ENCODE data around the gene CTNS. TPM values are rescaled to one million over a fixed set of nuclear protein-coding genes. Genes with fewer than 3 reads are reported as not detected.

The CTNS gene
- total RNA-seq, 1 experiment from 2014 or later = 21.1 TPM

DNA sequence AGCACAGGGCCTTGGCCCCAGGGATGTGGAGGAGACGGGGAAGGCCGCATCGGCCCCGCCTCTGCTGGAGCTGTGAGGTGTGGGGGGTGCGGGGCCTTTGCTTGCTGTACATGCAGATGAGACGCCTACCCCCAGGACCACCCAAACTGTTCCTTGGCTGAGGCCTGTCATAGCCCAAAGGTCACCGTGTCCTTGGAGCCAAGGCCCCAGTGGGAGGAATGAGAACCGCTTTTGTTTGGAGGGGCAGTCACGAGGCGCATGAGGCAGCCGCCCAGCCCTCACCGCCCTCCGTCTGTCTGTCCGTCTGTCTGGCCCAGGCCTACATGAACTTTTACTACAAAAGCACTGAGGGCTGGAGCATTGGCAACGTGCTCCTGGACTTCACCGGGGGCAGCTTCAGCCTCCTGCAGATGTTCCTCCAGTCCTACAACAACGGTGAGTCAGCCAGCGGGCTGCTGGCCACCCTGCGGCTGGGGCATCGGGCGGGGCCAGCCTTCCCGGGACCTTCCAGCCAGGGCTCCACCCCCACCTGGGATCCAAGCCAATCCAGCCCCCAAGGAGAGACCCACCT is 23.1 kb downstream of the CTNS start:
- H3K27ac ChIP-seq (ENCODE audit: low read length) = no peak overlapping the region
- no peaks in the 10 kb centered on the region for H3K4me1 ChIP-seq (ENCODE audit: low read length)
- H3K4me2 ChIP-seq (ENCODE audit: low read depth, low read length, poor library complexity, severe bottlenecking) = no peak overlapping the region
- H2AFZ ChIP-seq (ENCODE audit: low read length) = no peak overlapping the region
- H3K4me3 ChIP-seq (ENCODE audit: low read length) = no peak overlapping the region
- no peaks in the 10 kb centered on the region for H4K20me1 ChIP-seq (ENCODE audit: insufficient read depth, low read depth, low read length)
- H3K9me2 ChIP-seq (replicated peaks; ENCODE audit: insufficient read depth, low read length) = no peaks in the 10 kb centered on the region
- H3K9ac ChIP-seq (ENCODE audit: low read length) = no peak overlapping the region
- no peaks in the 10 kb centered on the region for H3K79me2 ChIP-seq (ENCODE audit: low read length)
- H3K27me3 ChIP-seq (ENCODE audit: low read length) = no peaks in the 10 kb centered on the region
- no peaks in the 10 kb centered on the region for H3K9me3 ChIP-seq (ENCODE audit: low read length)
- H3K36me3 ChIP-seq (ENCODE audit: insufficient read depth, low read length) = no peaks in the 10 kb centered on the region
- no peak for DNase-seq

- no peak overlapping the region for H3K4me2 ChIP-seq (ENCODE audit: low read depth, low read length, poor library complexity, severe bottlenecking)
- no peaks in the 10 kb centered on the region for H3K9me2 ChIP-seq (replicated peaks; ENCODE audit: insufficient read depth, low read length)
- no peaks in the 10 kb centered on the region for H4K20me1 ChIP-seq (ENCODE audit: insufficient read depth, low read depth, low read length)
- no peak overlapping the region for H2AFZ ChIP-seq (ENCODE audit: low read length)
- H3K36me3 ChIP-seq (ENCODE audit: insufficient read depth, low read length) = no peaks in the 10 kb centered on the region
- H3K9me3 ChIP-seq (ENCODE audit: low read length) = no peaks in the 10 kb centered on the region
- H3K27ac ChIP-seq (ENCODE audit: low read length) = no peak overlapping the region
- no peaks in the 10 kb centered on the region for H3K79me2 ChIP-seq (ENCODE audit: low read length)
- DNase-seq = no peak
- no peak overlapping the region for H3K9ac ChIP-seq (ENCODE audit: low read length)
- no peaks in the 10 kb centered on the region for H3K4me1 ChIP-seq (ENCODE audit: low read length)
- H3K27me3 ChIP-seq (ENCODE audit: low read length) = no peaks in the 10 kb centered on the region
- H3K4me3 ChIP-seq (ENCODE audit: low read length) = no peak overlapping the region
These were observed 23.8 kb downstream of the CTNS start for GRCh38 chr17:3660311-3660891.

GRCh38 chr17:3663102-3664011 is 26.8 kb downstream of the CTNS start:
- no peaks in the 10 kb centered on the region for H3K27me3 ChIP-seq (ENCODE audit: low read length)
- DNase-seq = no peak
- H3K4me1 ChIP-seq (ENCODE audit: low read length) = peaks cover 8% of the 10 kb centered on the region
- H4K20me1 ChIP-seq (ENCODE audit: insufficient read depth, low read depth, low read length) = no peaks in the 10 kb centered on the region
- H3K9me3 ChIP-seq (ENCODE audit: low read length) = no peaks in the 10 kb centered on the region
- H3K79me2 ChIP-seq (ENCODE audit: low read length) = peaks cover 9% of the 10 kb centered on the region
- H3K4me2 ChIP-seq (ENCODE audit: low read depth, low read length, poor library complexity, severe bottlenecking) = no peak overlapping the region
- H3K9me2 ChIP-seq (replicated peaks; ENCODE audit: insufficient read depth, low read length) = no peaks in the 10 kb centered on the region
- H3K36me3 ChIP-seq (ENCODE audit: insufficient read depth, low read length) = no peaks in the 10 kb centered on the region
- H2AFZ ChIP-seq (ENCODE audit: low read length) = no peak overlapping the region
- no peak overlapping the region for H3K4me3 ChIP-seq (ENCODE audit: low read length)
- H3K9ac ChIP-seq (ENCODE audit: low read length) = no peak overlapping the region
- H3K27ac ChIP-seq (ENCODE audit: low read length) = no peak overlapping the region

DNA sequence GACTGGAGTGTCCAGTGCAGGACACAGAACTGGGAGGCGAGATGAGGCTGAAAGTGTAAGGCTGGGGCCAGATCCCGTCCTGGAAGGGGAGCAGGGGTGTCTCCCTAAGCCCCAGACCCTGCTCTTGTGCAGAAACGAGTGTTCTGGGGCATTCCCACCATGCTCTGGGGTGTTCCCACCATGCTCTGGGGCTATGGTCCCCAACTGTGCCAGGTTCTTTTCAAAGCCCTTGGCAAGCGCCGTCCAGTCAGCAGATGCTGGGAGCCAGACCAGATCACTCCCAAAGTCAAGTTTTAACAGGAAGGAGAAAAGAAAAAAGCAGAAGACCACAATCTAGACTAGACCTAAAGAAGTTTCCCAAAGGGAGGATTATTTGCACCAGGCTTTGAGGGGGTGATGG is 29.3 kb downstream of the CTNS start:
- no peak for DNase-seq
- no peak overlapping the region for H3K27ac ChIP-seq (ENCODE audit: low read length)
- H3K36me3 ChIP-seq (ENCODE audit: insufficient read depth, low read length) = no peaks in the 10 kb centered on the region
- no peaks in the 10 kb centered on the region for H3K9me3 ChIP-seq (ENCODE audit: low read length)
- H4K20me1 ChIP-seq (ENCODE audit: insufficient read depth, low read depth, low read length) = no peaks in the 10 kb centered on the region; the same call in 1 of the 2 replicates
- peaks cover 22% of the 10 kb centered on the region for H3K4me1 ChIP-seq (ENCODE audit: low read length)
- no peak overlapping the region for H3K9ac ChIP-seq (ENCODE audit: low read length)
- no peaks in the 10 kb centered on the region for H3K9me2 ChIP-seq (replicated peaks; ENCODE audit: insufficient read depth, low read length)
- H3K4me2 ChIP-seq (ENCODE audit: low read depth, low read length, poor library complexity, severe bottlenecking) = no peak overlapping the region
- H3K27me3 ChIP-seq (ENCODE audit: low read length) = no peaks in the 10 kb centered on the region
- H3K79me2 ChIP-seq (ENCODE audit: low read length) = peaks cover 30% of the 10 kb centered on the region
- H3K4me3 ChIP-seq (ENCODE audit: low read length) = no peak overlapping the region
- H2AFZ ChIP-seq (ENCODE audit: low read length) = no peak overlapping the region

GRCh38 chr17:3666516-3666915 is 30.0 kb downstream of the CTNS start:
- Histone ChIP-seq H3K4me2 (ENCODE audit: low read depth, low read length, poor library complexity, severe bottlenecking) (no peak overlapping the region), H3K79me2 (ENCODE audit: low read length) (peaks cover 34% of the 10 kb centered on the region), H3K9ac (ENCODE audit: low read length) (no peak overlapping the region)

GRCh38 chr17:3667366-3668278 is 31.1 kb downstream of the CTNS start:
- Histone ChIP-seq H3K9ac (ENCODE audit: low read length) (peak overlapping the region; percentile 90), H4K20me1 (ENCODE audit: insufficient read depth, low read depth, low read length) (no peaks in the 10 kb centered on the region; the same call in 1 of the 2 replicates), H3K9me2 (replicated peaks; ENCODE audit: insufficient read depth, low read length) (no peaks in the 10 kb centered on the region), H3K4me2 (ENCODE audit: low read depth, low read length, poor library complexity, severe bottlenecking) (peak overlapping the region; percentile 98), H3K4me3 (ENCODE audit: low read length) (peak overlapping the region; percentile 88), H2AFZ (ENCODE audit: low read length) (no peak overlapping the region; the same call in 1 of the 2 replicates), H3K27me3 (ENCODE audit: low read length) (no peaks in the 10 kb centered on the region), H3K79me2 (ENCODE audit: low read length) (peaks cover 37% of the 10 kb centered on the region), H3K27ac (ENCODE audit: low read length) (peak overlapping the region; percentile 55), H3K36me3 (ENCODE audit: insufficient read depth, low read length) (peaks cover 7% of the 10 kb centered on the region; the same call in 1 of the 2 replicates), H3K4me1 (ENCODE audit: low read length) (peaks cover 22% of the 10 kb centered on the region), H3K9me3 (ENCODE audit: low read length) (no peaks in the 10 kb centered on the region)
- DNase-seq = no peak

More at GRCh38 chr17:3666516-3666915, 30.0 kb downstream of the CTNS start:
- Histone ChIP-seq H3K4me3 (ENCODE audit: low read length) (no peak overlapping the region), H2AFZ (ENCODE audit: low read length) (no peak overlapping the region), H3K27ac (ENCODE audit: low read length) (no peak overlapping the region), H3K27me3 (ENCODE audit: low read length) (no peaks in the 10 kb centered on the region), H4K20me1 (ENCODE audit: insufficient read depth, low read depth, low read length) (no peaks in the 10 kb centered on the region; the same call in 1 of the 2 replicates), H3K9me3 (ENCODE audit: low read length) (no peaks in the 10 kb centered on the region), H3K36me3 (ENCODE audit: insufficient read depth, low read length) (peaks cover 1% of the 10 kb centered on the region; the same call in 1 of the 2 replicates), H3K4me1 (ENCODE audit: low read length) (peaks cover 22% of the 10 kb centered on the region), H3K9me2 (replicated peaks; ENCODE audit: insufficient read depth, low read length) (no peaks in the 10 kb centered on the region)
- DNase-seq = no peak

- H3K9ac ChIP-seq (ENCODE audit: low read length) = peak within 1 kb of the TSS; percentile 96
- peak; percentile 99 for DNase-seq
- H3K27me3 ChIP-seq (ENCODE audit: low read length) = no peaks in the 10 kb centered on the region
- H3K9me3 ChIP-seq (ENCODE audit: low read length) = no peaks in the 10 kb centered on the region
- peak within 1 kb of the TSS; percentile 60 for H3K27ac ChIP-seq (ENCODE audit: low read length)
- H4K20me1 ChIP-seq (ENCODE audit: insufficient read depth, low read depth, low read length) = no peaks in the 10 kb centered on the region; the same call in 1 of the 2 replicates
- peak within 1 kb of the TSS; percentile 98 for H3K4me2 ChIP-seq (ENCODE audit: low read depth, low read length, poor library complexity, severe bottlenecking)
- H3K4me1 ChIP-seq (ENCODE audit: low read length) = peaks cover 22% of the 10 kb centered on the region
- H2AFZ ChIP-seq (ENCODE audit: low read length) = peak within 1 kb of the TSS; percentile 74; the same call in 1 of the 2 replicates
- peaks cover 7% of the 10 kb centered on the region; the same call in 1 of the 2 replicates for H3K36me3 ChIP-seq (ENCODE audit: insufficient read depth, low read length)
- peaks cover 37% of the 10 kb centered on the region for H3K79me2 ChIP-seq (ENCODE audit: low read length)
- peak within 1 kb of the TSS; percentile 97 for H3K4me3 ChIP-seq (ENCODE audit: low read length)
- no peaks in the 10 kb centered on the region for H3K9me2 ChIP-seq (replicated peaks; ENCODE audit: insufficient read depth, low read length)
These were observed 31.9 kb downstream of the CTNS start, which contains the start of the genes EMC6 and TAX1BP3 for GRCh38 chr17:3668279-3669084. Gene EMC6 (plus strand): TSS chr17:3668812. CDS start chr17:3669147, 335 bp downstream. Gene TAX1BP3 (minus strand): TSS chr17:3668578. CDS start chr17:3668526, 52 bp downstream.

Measured in Karpas-422 (cell line).